ENCODE data around the gene MRPL18. TPM values are rescaled to one million over a fixed set of nuclear protein-coding genes. Genes with fewer than 3 reads are reported as not detected.

The MRPL18 gene
- polyA plus RNA-seq, 1 donor (not counting 4 experiments of a cell fraction or from before 2014, with no cell fraction given), result 127 TPM

DNA sequence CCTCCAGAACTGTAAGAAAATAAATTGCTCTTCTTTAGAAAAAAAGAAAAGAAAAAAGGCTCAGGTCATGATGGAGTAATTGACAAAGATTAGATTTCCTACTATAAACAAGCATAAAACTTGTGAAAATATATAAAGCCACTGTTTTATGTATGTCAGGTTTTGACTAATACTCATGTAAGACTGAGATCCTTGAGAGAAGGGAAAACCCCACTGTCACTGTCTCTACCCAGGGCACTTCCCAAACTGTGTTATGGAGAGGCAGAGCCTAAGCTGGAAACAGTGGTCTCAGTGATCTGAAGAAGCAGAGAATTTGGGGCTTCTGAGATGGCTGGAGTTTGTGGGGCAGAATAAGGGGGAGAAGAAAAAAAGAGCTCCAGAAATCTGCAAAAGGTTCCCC lies 20.8 kb upstream of the MRPL18 start:
- Histone ChIP-seq H3K4me2 (ENCODE audit: control insufficient read depth, extremely low read depth, insufficient read depth, low read depth, low read length) (no peak overlapping the region), H3K79me2 (ENCODE audit: control insufficient read depth, insufficient read depth, low read length) (peaks cover 32% of the 10 kb centered on the region), H3K36me3 (ENCODE audit: control insufficient read depth in 2 of 2, extremely low read depth in 1 of 2, insufficient read depth in 2 of 2, low read length in 2 of 2) (peaks cover 22 to 45% of the 10 kb centered on the region in 2 experiments), H3K4me3 (ENCODE audit: control insufficient read depth in 2 of 3, extremely low read depth in 1 of 3, insufficient read depth in 2 of 3, low read depth in 1 of 3, low read length in 3 of 3) (no peak overlapping the region), H2AFZ (ENCODE audit: control insufficient read depth, low read length) (no peak overlapping the region), H4K20me1 (ENCODE audit: control insufficient read depth, extremely low read depth, insufficient read depth, low read length) (no peaks in the 10 kb centered on the region), H3K9ac (ENCODE audit: control insufficient read depth, extremely low read depth, insufficient read depth, low read length) (no peak overlapping the region), H3K4me1 (ENCODE audit: control insufficient read depth, extremely low read depth, insufficient read depth, low read length) (no peaks in the 10 kb centered on the region), H3K9me1 (ENCODE audit: control insufficient read depth, extremely low read depth, insufficient read depth, low read length) (no peaks in the 10 kb centered on the region), H3K27me3 (ENCODE audit: control insufficient read depth, extremely low read depth, insufficient read depth, low read length) (no peaks in the 10 kb centered on the region), H3K27ac (ENCODE audit: control insufficient read depth, insufficient read depth, low read length) (no peak overlapping the region), H3K9me3 (ENCODE audit: control insufficient read depth, low read depth, low read length) (no peaks in the 10 kb centered on the region)
- dilution Hi-C loops (cut with MboI; ENCODE audit: extremely low pct_ligation_motif_present, low sequenced_read_pairs), result no loop called here
- TF ChIP-seq, protein P1, sequence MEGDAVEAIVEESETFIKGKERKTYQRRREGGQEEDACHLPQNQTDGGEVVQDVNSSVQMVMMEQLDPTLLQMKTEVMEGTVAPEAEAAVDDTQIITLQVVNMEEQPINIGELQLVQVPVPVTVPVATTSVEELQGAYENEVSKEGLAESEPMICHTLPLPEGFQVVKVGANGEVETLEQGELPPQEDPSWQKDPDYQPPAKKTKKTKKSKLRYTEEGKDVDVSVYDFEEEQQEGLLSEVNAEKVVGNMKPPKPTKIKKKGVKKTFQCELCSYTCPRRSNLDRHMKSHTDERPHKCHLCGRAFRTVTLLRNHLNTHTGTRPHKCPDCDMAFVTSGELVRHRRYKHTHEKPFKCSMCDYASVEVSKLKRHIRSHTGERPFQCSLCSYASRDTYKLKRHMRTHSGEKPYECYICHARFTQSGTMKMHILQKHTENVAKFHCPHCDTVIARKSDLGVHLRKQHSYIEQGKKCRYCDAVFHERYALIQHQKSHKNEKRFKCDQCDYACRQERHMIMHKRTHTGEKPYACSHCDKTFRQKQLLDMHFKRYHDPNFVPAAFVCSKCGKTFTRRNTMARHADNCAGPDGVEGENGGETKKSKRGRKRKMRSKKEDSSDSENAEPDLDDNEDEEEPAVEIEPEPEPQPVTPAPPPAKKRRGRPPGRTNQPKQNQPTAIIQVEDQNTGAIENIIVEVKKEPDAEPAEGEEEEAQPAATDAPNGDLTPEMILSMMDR (optimal IDR thresholded peaks at IDR 0.05 in 1 of 3, IDR thresholded peaks at IDR 0.05 in 1 of 3, conservative IDR thresholded peaks at IDR 0.05 in 1 of 3; ENCODE audit: extremely low read depth in 1 of 3, insufficient read depth in 2 of 3, low read length in 3 of 3), result no peak
- TF ChIP-seq EZH2 (IDR thresholded peaks at IDR 0.05; ENCODE audit: low read length), result no peak
- FAIRE-seq (no peak), DNase-seq (ENCODE audit: low read depth, low spot score) (no peak)

DNA sequence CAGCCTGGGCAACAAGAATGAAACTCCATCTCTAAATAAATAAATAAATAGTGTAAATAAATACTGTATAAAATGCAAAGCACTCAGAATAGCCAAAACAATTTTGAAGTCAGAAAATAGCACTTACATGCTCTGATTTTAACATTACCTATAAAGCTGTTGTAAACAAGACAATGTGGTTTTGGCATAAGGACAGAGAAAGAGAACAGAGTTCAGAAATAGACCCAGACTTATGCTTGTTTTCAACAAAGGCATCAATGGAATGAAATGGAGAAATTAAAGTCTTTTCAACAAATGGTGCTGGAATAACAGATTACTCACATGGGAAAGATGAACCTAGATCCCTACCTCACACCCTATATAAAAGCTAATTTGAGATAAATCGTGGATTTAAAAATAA lies 18.1 kb upstream of the MRPL18 start:
- Histone ChIP-seq H3K9me3 (ENCODE audit: control insufficient read depth, low read depth, low read length) (no peaks in the 10 kb centered on the region), H3K36me3 (ENCODE audit: control insufficient read depth in 2 of 2, extremely low read depth in 1 of 2, insufficient read depth in 2 of 2, low read length in 2 of 2) (peaks cover 23 to 53% of the 10 kb centered on the region in 2 experiments)
- dilution Hi-C loops (cut with MboI; ENCODE audit: extremely low pct_ligation_motif_present, low sequenced_read_pairs), result no loop called here

More for the DNA sequence above, 18.1 kb upstream of the MRPL18 start:
- H3K4me2 ChIP-seq (ENCODE audit: control insufficient read depth, extremely low read depth, insufficient read depth, low read depth, low read length), result no peak overlapping the region
- H3K27me3 ChIP-seq (ENCODE audit: control insufficient read depth, extremely low read depth, insufficient read depth, low read length), result no peaks in the 10 kb centered on the region
- no peak for FAIRE-seq
- H3K4me1 ChIP-seq (ENCODE audit: control insufficient read depth, extremely low read depth, insufficient read depth, low read length), result no peaks in the 10 kb centered on the region
- TF ChIP-seq, protein P1 (optimal IDR thresholded peaks at IDR 0.05 in 1 of 3, IDR thresholded peaks at IDR 0.05 in 1 of 3, conservative IDR thresholded peaks at IDR 0.05 in 1 of 3; ENCODE audit: extremely low read depth in 1 of 3, insufficient read depth in 2 of 3, low read length in 3 of 3), result no peak
- TF ChIP-seq EZH2 (IDR thresholded peaks at IDR 0.05; ENCODE audit: low read length), result no peak
- H4K20me1 ChIP-seq (ENCODE audit: control insufficient read depth, extremely low read depth, insufficient read depth, low read length), result no peaks in the 10 kb centered on the region
- H2AFZ ChIP-seq (ENCODE audit: control insufficient read depth, low read length), result no peak overlapping the region
- no peak for DNase-seq (ENCODE audit: low read depth, low spot score)
- no peaks in the 10 kb centered on the region for H3K9me1 ChIP-seq (ENCODE audit: control insufficient read depth, extremely low read depth, insufficient read depth, low read length)
- no peak overlapping the region for H3K9ac ChIP-seq (ENCODE audit: control insufficient read depth, extremely low read depth, insufficient read depth, low read length)
- no peak overlapping the region for H3K4me3 ChIP-seq (ENCODE audit: control insufficient read depth in 2 of 3, extremely low read depth in 1 of 3, insufficient read depth in 2 of 3, low read depth in 1 of 3, low read length in 3 of 3)
- H3K27ac ChIP-seq (ENCODE audit: control insufficient read depth, insufficient read depth, low read length), result no peak overlapping the region
- H3K79me2 ChIP-seq (ENCODE audit: control insufficient read depth, insufficient read depth, low read length), result peaks cover 15% of the 10 kb centered on the region
